OCI-LY7 (cell line): ENCODE measurements around the gene PAFAH1B1. TPM values are rescaled to one million over a fixed set of nuclear protein-coding genes. Genes with fewer than 3 reads are reported as not detected.

Experiments used
- Bru-seq: library from RNA; stranded (reverse); fragments of 400-500 nt; gene quantifications from one replicate; lab custom pipeline; 2021; lab: Mats Ljungman, UMichigan
- BruChase-seq, 2 experiments: library from RNA; stranded (reverse); fragments of 400-500 nt; gene quantifications; one replicate each; lab custom pipeline; 2021; lab: Mats Ljungman, UMichigan
- BruUV-seq: library from RNA; stranded (reverse); fragments of 400-500 nt; replicated peaks from 2 replicates; lab custom pipeline; 2021; lab: Mats Ljungman, UMichigan
- CTCF ChIA-PET: fragments of 300-600 bp; sonication (Branson Sonifier 250); formaldehyde crosslinking; loops from one replicate; lab custom pipeline; 2022; ENCODE audit warnings: antibody characterized with exemption; ENCODE audit not compliant: unreplicated experiment; lab: Charles Lee
- POLR2A ChIA-PET: fragments of 300-600 bp; sonication (Branson Sonifier 250); formaldehyde crosslinking; loops from one replicate; lab custom pipeline; 2022; ENCODE audit warnings: antibody characterized with exemption; lab: Charles Lee
- DNase-seq: peaks from one replicate; pipeline ENCODE4 v3.0.0-alpha.2; 2015; ENCODE audit warnings: low spot score
- H2AFZ ChIP-seq: fragments of 200-600 bp; sonication (generic), shearing (Covaris generic); 2 replicates; pipeline ENCODE4 v1.6.1; 2014; ENCODE audit warnings: mild to moderate bottlenecking, antibody characterized with exemption, low read length, moderate library complexity
- H3K27ac ChIP-seq: fragments of 200-600 bp; sonication (generic); 2 replicates; pipeline ENCODE4 v1.5.1; 2014; ENCODE audit warnings: mixed run types, low read depth, mild to moderate bottlenecking, moderate library complexity, low read length, inconsistent platforms; ENCODE audit not compliant: poor library complexity, severe bottlenecking
- H3K36me3 ChIP-seq: fragments of 200-600 bp; sonication (generic); 2 replicates; pipeline ENCODE4 v1.6.1; 2014; ENCODE audit warnings: mild to moderate bottlenecking, antibody characterized with exemption, low read length, moderate library complexity, mixed read lengths; ENCODE audit not compliant: insufficient read depth
- H3K4me1 ChIP-seq: fragments of 200-600 bp; sonication (generic); 2 replicates; pipeline ENCODE4 v1.5.1; 2014; ENCODE audit warnings: mild to moderate bottlenecking, low read length; ENCODE audit not compliant: insufficient read depth, poor library complexity, severe bottlenecking
- H3K4me2 ChIP-seq: fragments of 200-600 bp; sonication (generic); 2 replicates; pipeline ENCODE4 v1.6.1; 2014; ENCODE audit warnings: mild to moderate bottlenecking, low read length
- H3K4me3 ChIP-seq: fragments of 200-600 bp; sonication (generic); 2 replicates; pipeline ENCODE4 v1.5.1; 2014; ENCODE audit warnings: mild to moderate bottlenecking, low read depth, low read length; ENCODE audit not compliant: poor library complexity, severe bottlenecking
- H3K79me2 ChIP-seq: fragments of 200-600 bp; sonication (generic); 2 replicates; pipeline ENCODE4 v1.6.1; 2016; ENCODE audit warnings: low read depth, mild to moderate bottlenecking, low read length, moderate library complexity, mixed read lengths; ENCODE audit not compliant: insufficient read depth
- H3K9me2 ChIP-seq: fragments of 200-600 bp; sonication (generic); 2 replicates; pipeline ENCODE4 v1.6.1; 2016; ENCODE audit warnings: mild to moderate bottlenecking, low read length, mixed read lengths; ENCODE audit not compliant: insufficient read depth
- H3K9me3 ChIP-seq: fragments of 200-600 bp; sonication (generic); 2 replicates; pipeline ENCODE4 v1.6.1; 2014; ENCODE audit warnings: mild to moderate bottlenecking, mixed run types, low read length, mixed read lengths
- H4K20me1 ChIP-seq: fragments of 200-600 bp; sonication (generic); 2 replicates; pipeline ENCODE4 v1.6.1; 2014; ENCODE audit warnings: mild to moderate bottlenecking, antibody characterized with exemption, low read length, moderate library complexity, mixed read lengths; ENCODE audit not compliant: insufficient read depth
- CTCF ChIP-seq: fragments of 200-600 bp; sonication (generic); conservative IDR thresholded peaks from 2 replicates; pipeline ENCODE4 v1.5.1; 2014; ENCODE audit warnings: mild to moderate bottlenecking, antibody characterized with exemption, low read length, moderate library complexity, mixed read lengths
- EZH2phosphoT487 ChIP-seq: fragments of 200-600 bp; sonication (generic); IDR thresholded peaks from 2 replicates; pipeline ENCODE4 v1.6.1; 2018; ENCODE audit warnings: low read depth, borderline replicate concordance, mild to moderate bottlenecking, mixed run types, antibody characterized with exemption, low read length, moderate library complexity, mixed read lengths
- intact Hi-C: fragments of 100-400 bp; cut with micrococcal nuclease; formaldehyde crosslinking; loops from one replicate; pipeline ENCODE4 v1.10.0; 2022; ENCODE audit not compliant: unreplicated experiment
- long read RNA-seq: library from polyadenylated mRNA; stranded (forward); transcript quantifications from one replicate; pipeline ENCODE4 v2.0.0, GENCODE V29; 2022
- total RNA-seq, 2 experiments: library from RNA; depleted of rRNA in 1 of 2; stranded (reverse); fragments of >200 nt in 1 of 2; shearing (Covaris generic) in 1 of 2; gene quantifications; 2 replicates each; pipeline ENCODE4 v1.2.3, GENCODE V29; 2014 to 2022

PAFAH1B1 gene
- total RNA-seq (2014; rRNA removed; shearing (Covaris generic)) (51.1 and 61.3 TPM in 2 replicates), total RNA-seq (2022) (127 and 138 TPM in 2 replicates), Bru-seq, nascent RNA (percentile 90 among the genes with signal in this experiment), BruChase-seq, experiment 1, labeled RNA remaining after a 6-hour chase (percentile 90 among the genes with signal in this experiment), BruChase-seq, experiment 2, labeled RNA remaining after a 2-hour chase (percentile 92 among the genes with signal in this experiment)
- long read RNA-seq, full-length matches to known transcripts = 107 of 152 reads
- long read RNA-seq, partial matches to known transcripts = 12 of 152 reads
- long read RNA-seq, other reads (novel, unspliced or antisense) = 33 of 152 reads

- peak within 1 kb of the TSS; percentile 99 for H3K4me2 ChIP-seq
- BruUV-seq = TSS peak; percentile 97
Measured at GRCh38 chr17:2592971-2593820, at the start of gene PAFAH1B1. PAFAH1B1 (plus strand) TSS chr17:2593654; CDS start chr17:2638289, 44,635 bp downstream.

DNA sequence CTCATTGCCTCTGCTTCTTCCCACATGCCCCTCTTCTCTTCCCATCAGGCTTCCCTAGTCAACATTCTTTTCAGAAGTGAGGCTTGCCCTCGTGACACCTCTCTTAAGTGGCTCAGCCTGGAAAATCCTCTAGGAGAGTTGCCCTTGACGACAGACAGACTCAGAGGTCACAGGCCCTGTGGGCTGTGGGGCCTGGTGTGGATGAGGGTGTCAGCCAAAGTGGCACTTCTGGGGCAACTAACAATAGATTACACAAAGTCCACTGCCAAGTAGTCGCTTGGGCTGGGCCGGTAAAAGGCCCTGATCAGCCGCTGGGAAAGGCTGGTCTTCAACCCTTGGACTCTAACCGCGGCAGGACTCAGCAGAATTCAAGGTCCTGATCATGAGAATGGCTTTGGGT is 48.1 kb upstream of the PAFAH1B1 start:
- H4K20me1 ChIP-seq = no peaks in the 10 kb centered on the region
- intact Hi-C loops = no loop called here
- ChIA-PET POLR2A (no interaction called here), CTCF (interaction anchor here (0.6 kb wide), 1 partner anchor 43 kb away, joined by 3 read pairs; no protein-coding TSS in a partner anchor)
- no TSS peak for BruUV-seq
- peaks cover 44% of the 10 kb centered on the region for H3K4me1 ChIP-seq
- H3K4me3 ChIP-seq = no peak overlapping the region
- no peak for TF ChIP-seq EZH2phosphoT487
- no peak for TF ChIP-seq CTCF
- H3K4me2 ChIP-seq = no peak overlapping the region
- no peak overlapping the region for H3K27ac ChIP-seq
- no peak for DNase-seq
- H3K79me2 ChIP-seq = no peaks in the 10 kb centered on the region
- no peaks in the 10 kb centered on the region for H3K9me3 ChIP-seq
- H2AFZ ChIP-seq = no peak overlapping the region
- no peaks in the 10 kb centered on the region for H3K36me3 ChIP-seq
- H3K9me2 ChIP-seq = no peaks in the 10 kb centered on the region

More at GRCh38 chr17:2592971-2593820, at the start of gene PAFAH1B1:
- Histone ChIP-seq H3K27ac (peak within 1 kb of the TSS; percentile 80), H4K20me1 (peaks cover 25% of the 10 kb centered on the region), H3K79me2 (peaks cover 44% of the 10 kb centered on the region), H2AFZ (peak within 1 kb of the TSS; percentile 85), H3K4me1 (peaks cover 26% of the 10 kb centered on the region), H3K9me2 (no peaks in the 10 kb centered on the region), H3K36me3 (peaks cover 16% of the 10 kb centered on the region), H3K9me3 (no peaks in the 10 kb centered on the region), H3K4me3 (peak within 1 kb of the TSS; percentile 91)
- intact Hi-C loops = loop anchor here (5.0 kb wide), 3 partner anchors 81 to 409 kb away; partner anchors contain the start of genes METTL16 and MNT
- TF ChIP-seq EZH2phosphoT487 (no peak), CTCF (peak; percentile 39; the same call in 1 of the 2 replicates)
- DNase-seq = peak; percentile 91
- CTCF ChIA-PET = no interaction called here
- POLR2A ChIA-PET = interaction anchor here (0.6 to 1.2 kb wide), 4 partner anchors 60 to 1806 kb away, joined by 3 to 4 read pairs (median 3); partner anchors contain the start of gene TSR1
